Measurements from ENCODE around the gene PRRG2.

- TF ChIP-seq CTCF (conservative IDR thresholded peaks at IDR 0.05) = no peak
- no peak for TF ChIP-seq ZFX (IDR thresholded peaks at IDR 0.05)
Observed at GRCh38 chr19:49549045-49549444, 32.1 kb upstream of the PRRG2 start.
